GM21576 (cell line): ENCODE data around the gene NIP7.

Source experiments
- ATAC-seq: cut with Tn5 transposase; IDR thresholded peaks from one replicate; pipeline ENCODE4 v1.9.1; 2021; ENCODE audit warnings: mild to moderate bottlenecking, moderate library complexity; ENCODE audit not compliant: unreplicated experiment

Gene NIP7

DNA sequence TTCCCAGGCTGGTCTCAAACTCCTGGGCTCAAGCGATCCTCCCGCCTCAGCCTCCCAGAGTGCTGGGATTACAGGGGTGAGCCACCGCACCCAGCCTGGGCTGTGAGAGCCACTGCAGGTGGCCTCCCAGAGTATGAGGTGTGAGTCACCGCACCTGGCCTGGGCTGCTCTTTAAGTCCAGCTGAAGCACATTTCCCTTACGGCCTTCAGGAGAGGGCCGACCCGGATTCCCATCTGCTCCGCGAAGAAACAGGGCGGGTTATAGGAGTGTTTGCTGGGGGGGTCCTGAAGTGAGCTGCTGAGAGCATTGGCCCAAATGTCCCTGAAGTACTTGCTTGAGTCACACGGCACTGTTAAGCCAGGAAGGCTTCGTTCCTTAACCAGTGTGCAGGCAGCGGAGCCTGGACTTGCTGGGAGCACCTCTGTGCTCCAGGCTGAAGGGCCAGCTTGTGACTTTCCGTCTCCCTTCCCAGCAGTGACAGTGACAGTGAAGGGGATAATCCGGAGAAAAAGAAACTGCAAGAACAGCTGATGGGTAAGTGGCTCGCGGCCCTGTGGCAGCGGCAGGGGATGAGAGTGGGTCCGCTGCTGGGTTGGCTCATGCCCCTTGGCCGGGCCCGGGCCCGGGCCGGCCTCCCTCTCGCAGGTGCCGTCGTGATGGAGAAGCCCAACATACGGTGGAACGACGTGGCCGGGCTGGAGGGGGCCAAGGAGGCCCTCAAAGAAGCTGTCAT lies 21.2 kb upstream of the NIP7 start:
- no peak for ATAC-seq

DNA sequence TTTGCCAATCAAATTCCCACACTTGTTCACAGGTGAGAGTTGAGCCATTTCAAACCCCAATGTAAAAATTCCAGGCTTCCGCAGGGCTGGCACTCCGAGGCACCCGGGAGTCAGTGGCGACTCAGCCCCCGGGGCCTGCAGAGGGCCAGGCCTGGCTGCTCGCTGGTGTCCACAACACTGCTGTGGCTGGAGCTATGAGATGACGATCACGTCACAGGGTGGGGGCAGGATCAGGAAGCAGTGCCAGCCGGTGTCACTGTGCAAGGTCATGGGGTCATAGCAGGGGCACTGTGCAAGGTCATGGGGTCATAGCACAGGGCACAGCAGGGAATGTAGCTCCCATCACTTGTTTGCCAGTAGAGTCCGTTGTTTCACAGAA lies 20.7 kb upstream of the NIP7 start:
- no peak for ATAC-seq

DNA sequence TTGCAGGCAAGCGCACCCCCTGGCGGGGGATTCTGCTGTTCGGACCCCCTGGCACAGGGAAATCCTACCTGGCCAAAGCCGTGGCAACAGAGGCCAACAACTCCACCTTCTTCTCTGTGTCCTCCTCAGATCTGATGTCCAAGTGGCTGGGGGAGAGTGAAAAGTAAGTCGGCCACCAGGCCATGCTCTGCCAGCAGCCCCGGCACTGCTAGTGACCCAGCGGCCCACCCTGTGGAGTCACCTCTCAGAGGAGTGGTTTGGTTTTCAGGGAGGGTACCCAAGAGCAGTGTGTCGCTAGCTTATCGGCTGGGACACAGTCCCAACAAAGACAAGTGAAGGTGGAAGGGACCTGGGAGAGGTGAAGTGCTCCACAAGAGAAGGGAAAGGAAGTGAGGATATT lies 20.2 kb upstream of the NIP7 start:
- no peak for ATAC-seq

DNA sequence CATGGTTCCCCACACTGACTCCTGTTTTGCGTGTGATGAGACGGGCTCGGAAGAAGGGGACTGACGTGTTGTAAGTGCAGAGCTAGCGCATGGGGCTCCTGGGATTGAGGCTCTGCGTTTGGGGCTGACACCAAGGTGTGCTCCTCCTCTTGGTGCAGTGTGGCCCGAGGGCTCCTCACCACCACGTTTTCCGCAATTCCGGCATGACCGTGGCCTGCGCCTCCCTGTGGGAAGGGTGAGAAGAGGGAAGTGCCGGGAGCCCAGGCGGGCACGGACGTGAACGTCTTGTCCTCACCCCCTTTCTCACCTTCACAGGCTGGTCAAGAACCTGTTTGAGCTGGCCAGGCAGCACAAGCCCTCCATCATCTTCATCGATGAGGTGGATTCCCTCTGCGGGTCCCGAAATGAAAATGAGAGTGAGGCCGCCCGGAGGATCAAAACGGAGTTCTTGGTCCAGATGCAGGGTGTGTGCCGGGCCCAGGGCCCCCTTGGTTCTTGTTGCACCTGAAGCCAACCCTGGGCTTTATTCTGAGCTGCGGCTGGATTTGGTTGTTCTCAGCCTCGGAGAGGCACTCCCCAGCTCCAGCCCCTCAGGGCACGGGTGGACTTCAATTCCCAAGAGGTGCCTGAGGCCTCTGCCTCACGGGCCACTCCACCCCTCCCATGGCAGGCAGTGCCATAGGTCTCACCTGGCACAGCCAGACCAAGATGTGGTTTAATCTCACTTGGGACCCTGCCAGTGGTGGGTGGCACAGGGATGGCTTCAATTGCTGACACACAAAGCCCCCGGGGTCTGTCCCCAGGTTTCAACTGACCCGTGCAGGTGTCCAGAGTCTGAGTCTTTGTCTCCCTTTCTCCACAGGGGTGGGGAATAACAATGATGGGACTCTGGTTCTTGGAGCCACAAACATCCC lies 19.5 kb upstream of the NIP7 start:
- ATAC-seq, result no peak

DNA sequence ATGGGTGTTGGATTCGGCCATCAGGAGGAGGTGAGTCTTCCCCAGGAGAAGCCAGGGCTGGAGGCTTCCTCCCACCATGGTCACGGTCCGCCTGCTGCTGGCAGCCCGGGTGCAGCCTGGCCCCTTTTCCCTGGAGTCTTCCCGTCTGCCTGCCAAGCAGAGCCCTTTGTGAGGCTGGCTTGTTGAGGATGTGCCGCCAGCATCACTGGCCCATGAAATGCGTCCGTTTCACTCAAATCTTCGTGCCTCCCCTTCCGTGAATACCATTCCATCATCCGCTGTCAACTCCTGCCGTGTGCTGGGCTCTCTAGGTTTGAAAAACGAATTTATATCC lies 18.9 kb upstream of the NIP7 start:
- no peak for ATAC-seq

DNA sequence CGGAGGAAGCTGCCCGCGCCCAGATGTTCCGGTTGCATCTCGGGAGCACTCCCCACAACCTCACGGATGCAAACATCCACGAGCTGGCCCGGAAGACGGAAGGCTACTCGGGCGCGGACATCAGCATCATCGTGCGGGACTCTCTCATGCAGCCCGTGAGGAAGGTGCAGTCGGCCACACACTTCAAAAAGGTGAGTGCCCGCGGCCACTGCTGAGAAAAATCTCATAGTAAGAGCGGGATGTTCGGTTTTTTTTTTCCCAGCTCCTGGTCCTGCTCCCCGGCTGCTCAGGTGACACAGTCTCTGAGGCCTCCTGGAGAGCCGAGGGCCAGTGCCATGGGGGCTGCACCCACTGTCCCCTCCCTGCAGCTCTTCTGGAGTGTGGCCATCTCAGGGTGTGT lies 18.5 kb upstream of the NIP7 start:
- no peak for ATAC-seq

DNA sequence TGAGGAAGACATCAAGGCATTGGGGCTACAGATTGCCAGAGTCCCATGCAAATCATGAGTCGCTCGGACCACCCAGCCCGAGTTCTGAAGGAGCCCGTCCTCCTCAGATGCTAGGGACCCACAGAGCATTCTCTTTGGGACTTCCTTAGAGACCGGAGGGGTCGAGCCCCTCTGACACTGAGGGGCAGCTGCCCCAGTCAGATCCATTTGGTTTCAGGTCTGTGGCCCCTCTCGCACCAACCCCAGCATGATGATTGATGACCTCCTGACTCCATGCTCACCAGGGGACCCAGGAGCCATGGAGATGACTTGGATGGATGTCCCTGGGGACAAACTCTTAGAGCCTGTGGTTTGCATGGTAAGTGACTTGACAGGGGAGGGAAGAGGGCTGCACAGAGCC lies 17.2 kb upstream of the NIP7 start:
- ATAC-seq, result no peak

DNA sequence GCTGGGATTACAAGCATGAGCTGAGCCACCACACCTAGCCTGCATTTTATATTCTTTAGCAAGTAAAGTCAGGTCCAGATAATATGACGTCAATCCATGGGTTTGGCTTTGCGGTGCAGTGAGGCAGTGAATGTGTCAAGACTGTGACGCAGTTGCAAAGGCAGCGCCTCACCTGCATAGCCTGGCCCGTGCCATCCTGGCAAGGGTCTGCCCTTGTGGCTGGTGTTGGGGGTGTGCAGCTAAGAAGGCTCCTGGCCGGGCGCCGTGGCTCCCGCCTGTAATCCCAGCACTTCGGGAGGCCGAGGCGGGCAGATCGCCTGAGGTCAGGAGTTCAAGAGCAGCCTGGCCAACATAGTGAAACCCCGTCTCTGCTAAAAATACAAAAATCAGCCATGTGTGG lies 16.2 kb upstream of the NIP7 start:
- no peak for ATAC-seq

DNA sequence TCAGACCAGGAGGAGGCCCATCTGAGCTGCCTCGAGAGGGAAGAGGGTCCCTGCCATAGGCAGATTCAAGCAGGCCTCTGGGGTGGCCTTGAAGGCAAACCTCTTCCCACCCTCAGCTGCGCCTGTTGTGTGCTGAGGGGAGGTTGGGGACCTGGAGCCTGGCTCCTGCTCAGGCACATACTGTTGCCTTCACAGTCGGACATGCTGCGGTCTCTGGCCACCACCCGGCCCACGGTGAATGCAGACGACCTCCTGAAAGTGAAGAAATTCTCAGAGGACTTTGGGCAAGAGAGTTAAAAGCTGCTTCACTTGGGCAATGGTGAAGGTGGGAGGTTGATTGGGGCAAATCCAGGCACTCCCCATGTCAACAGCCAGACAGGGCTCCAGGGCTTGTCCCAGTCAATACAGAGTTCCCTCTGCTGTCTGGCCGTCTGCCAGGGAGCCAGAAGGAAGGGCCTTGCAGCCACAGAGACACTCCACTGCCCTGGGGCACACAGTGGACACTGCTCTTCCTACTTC lies 15.5 kb upstream of the NIP7 start:
- ATAC-seq, result no peak

DNA sequence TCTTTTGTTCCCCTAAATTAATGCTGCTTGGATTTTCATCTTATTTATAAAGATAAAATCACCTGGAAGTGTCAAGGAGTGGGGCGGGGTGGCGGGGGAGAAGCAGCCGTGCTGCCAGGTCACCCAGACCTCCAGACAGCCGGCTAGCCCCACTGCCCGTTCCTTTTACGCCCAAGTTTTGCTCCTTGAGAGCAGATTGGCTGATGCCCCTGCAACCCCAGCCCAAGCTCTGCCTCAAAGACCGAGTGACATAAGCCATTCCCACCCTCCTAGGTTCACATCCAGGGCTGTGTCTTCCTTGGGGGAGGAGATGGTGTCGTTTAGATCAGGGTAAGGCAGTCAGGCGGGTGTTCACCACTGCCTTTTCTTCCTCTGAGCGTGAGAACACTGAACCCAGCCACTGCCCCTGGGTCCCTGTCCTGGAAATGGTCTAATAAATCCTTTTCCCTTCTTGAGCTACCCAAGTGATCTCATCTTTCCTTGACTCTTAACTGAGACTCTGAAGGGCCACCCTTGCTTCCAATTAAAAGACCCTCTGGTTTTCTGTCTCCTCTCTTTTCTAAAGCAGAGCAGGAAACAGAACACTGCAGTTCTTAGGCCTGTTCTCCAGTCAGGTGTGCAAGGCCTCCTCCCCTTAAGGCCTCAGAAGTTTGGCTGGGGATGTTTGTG lies 14.9 kb upstream of the NIP7 start:
- ATAC-seq, result no peak

DNA sequence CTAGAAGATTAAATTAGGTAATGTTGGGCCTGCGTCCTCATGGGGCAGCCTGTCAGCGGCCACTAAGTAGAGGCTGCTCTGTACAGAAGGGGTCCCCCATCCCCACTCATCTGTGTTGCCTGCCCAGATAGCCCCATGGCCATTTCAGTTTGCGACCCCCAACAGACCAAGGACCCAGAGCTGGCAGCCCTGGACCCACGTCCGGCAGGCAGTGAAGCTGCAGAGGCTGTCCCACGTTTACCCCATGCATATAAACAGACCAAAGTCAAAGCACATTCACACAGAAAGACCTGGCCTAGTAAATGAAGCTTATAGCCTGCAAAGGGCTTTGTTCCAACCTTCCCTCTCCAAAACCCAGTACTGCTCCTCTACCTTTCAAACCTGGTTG lies 13.8 kb upstream of the NIP7 start:
- ATAC-seq, result no peak

DNA sequence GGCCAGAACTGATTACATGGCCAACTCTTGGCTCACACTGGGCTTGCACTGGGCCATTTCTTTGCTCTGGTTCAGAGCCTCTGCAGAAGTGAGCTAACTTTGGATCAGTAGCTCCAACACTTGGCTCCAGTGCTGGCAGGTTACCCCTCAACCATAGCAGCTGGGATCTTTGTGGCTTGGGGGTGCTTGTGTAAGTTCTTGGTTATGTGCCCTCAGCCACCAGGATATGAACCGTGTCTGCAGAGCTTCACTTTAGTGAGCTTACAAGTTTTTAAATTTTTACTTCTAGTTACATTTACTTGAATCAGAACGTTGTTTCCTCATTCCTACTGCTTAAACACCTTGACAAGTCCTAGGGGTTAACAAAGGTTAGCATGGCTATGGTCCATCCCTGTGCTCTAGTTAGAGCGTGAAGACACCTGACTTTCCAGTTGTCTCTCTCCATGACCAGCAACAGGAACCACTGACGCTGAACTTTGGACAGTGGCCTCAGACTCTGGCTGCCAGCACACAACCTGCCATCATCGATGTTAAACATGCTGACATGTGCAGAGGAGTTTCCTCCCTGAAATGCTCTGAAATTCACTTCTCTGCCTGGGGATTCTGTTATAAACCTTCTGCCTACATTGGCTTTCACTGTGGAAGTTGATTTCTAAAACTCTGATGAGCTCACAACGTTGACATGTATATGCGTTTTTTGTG lies 13.2 kb upstream of the NIP7 start:
- ATAC-seq, result no peak

DNA sequence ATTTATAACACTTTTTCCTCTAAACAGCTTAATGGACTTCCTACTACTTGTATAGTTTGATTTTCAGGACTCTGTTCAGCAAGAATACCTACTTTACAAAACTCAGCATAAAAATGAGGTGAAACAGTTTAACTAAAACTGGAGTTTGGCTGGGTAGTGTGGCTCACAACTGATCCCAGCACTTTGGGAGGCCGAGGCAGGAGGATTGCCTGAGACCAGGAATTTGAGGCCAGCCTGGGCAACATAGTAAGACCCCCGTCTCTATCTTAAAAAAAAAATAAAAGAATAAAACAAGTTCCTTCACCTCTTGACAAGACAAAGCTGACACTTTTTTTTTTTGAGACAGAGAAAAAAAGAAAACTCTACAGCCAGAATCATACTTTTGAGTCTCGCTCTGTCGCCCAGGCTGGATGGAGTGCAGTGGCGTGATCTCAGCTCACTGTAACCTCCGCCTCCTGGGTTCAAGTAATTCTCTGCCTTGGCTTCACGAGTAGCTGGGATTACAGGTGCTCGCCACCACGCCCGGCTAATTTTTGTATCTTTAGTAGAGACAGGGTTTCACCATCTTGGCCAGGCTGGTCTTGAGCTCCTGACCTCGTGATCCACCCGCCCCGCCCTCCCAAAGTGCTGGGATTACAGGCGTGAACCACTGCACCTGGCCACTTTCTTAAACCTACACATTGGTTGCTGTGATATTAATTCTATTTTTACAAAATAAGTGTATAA lies 11.8 kb upstream of the NIP7 start:
- no peak for ATAC-seq

DNA sequence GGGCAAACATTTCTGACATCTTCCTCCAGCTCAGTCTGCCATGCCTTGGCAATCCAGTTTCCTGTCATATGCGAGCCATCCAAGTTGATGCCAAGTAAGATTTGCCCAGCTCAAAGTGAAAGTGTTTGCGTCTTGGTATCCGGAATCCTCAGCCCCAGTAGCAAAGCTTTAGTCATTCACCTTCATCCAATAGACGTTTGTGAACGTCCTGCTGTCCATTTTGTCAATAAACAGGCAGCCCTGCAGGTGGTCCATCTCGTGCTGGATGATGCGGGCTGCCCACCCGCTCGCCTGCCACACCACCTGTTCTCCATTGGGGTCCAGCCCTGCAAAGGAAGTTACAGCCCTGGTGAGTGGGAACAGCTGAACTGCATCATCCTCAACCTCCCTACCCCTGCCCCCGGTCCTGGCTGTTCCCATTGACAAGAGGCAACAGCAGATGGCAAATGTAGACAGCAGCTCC lies 10.7 kb upstream of the NIP7 start:
- no peak for ATAC-seq

DNA sequence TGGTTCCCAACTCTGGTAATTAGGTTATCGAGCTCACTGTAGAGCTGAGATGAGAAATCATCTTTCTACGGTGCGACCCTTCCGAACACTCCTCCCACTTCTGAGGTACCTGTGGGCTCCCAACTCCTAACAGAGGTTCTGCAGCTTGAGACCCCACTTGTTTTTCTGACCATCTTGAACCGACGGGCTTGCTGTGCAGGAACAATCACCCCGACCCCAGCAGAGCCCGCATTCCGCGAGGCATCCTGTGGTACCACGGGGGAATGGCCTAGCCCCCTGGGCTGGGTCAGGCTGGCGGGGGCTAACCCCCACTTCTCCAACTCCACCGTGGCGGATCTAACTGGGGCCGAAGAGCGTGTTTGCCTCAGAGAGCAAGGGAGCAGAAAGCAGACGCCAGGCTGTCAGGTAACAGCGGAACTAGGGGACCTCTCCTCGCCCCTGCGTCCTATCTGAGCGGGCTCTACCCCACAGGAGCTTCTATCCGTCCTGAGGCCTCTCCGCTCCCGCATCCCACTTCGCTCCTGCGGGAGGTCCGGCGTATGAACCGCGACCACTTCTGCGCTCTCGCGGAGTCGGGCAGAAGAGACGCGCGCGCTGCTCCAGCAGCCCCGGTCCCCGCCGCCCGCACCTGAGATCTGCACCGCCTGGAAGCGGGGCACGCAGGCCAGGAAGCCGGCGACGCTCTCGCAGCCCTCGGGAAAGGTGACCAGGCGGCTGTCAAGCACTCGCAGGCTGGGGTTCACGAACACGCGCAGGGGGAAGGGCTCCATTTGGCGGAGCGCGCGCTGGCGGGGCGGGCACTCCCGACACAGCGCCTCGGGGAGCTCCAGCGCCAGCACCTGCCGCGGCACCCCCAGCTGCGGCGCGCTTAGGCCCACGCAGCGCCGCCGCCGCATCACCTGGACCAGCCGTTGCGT lies 9.9 kb upstream of the NIP7 start:
- peak; percentile 23 for ATAC-seq

DNA sequence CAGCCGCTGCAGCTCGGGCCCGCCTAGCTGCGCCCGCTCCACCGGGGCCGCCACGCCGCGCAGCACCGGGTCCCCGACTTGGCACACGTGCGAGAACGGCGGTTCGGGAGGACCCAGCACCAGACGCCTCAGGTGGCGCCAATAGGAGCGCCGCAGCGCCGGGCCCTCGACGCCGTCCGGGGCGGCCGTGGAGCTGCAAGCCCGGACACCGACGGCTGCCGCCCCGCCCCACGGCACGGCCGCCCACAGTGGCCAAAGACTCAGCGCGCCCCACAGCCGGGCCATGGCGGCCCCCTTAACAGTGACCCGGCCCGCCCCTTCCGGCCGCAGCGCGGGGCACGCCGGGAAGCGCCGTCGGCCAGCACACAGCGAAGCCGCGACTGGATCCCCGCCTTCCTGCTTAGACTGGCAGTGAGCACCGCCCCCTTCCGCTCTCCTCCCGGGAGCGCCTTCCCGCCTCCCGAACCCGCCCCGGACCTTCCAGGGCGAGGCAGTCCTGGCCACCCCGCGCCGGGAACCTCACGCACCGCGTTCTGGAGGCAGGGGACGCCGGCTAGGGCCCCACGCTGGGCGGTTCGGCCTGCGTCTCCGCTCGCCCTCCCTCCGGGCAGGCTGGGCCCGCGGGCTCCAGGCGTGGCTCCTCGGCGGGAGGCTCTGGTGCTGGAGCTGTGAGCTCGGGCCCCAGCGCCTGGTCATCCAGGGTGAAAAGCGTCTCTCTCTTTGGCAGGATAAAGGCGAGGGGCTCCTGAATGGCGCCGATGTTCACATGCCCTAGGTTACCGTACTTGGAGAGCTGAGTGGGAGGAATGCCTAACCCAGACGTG lies 9.1 kb upstream of the NIP7 start, which contains the start of gene PDF:
Gene PDF, minus strand, starts transcription at position 303 of the 824 bp plus-strand sequence. Its CDS starts 18 bp downstream, at position 285.
- peak; percentile 87 for ATAC-seq

DNA sequence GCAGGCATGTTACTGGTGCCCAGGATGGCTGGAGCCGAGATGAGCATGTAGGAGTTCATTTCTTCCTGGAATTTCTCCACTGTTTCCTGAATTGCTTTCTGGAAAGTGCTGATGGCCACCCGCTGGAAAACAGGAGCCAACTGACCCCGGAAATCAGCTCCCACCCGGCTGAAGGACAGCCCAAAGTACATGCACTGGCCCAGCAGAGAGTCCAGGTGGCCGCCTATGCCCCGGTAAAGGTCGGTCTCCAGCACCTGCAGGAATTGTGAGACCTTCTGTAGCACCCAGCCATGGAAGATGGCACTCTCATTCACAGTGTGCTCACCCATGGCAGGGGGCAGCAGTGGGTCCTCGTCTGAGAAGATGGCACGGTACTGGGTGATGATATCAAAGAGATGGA lies 4.9 kb upstream of the NIP7 start:
- no peak for ATAC-seq

DNA sequence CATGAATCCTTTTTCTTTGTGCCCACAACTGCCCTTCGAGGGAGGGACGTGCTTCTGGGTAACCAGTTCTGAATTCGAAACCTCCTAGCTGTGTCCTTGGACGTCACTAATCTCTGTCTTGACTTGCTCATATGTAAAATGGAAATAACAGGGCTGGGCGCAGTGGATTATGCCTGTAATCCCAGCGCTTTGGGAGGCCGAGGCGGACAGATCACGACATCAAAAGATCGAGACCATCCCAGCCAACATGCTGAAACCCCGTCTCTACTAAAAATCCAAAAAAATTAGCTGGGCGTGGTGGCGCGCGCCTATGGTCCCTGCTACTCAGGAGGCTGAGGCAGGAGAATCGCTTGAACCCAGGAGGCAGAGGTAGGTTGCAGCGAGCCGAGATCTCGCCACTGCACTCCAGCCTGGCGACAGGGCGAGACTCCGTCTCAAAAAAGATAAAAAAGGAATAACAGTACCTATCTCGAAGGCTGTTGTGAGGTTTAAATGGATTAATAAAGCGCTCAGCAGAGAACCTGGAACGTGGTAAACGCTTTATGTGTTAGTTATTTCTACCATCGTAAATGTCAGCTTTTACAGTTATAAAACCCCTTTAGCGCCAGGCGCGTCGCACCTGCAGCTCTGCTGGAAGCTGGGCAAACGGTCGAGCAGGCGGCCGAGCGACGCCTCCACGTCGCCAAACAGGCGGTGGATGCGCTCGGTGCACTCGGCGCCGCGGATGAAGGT lies 849 bp upstream of the NIP7 start:
- no peak for ATAC-seq
